Stomach smooth muscle (tissue), 2 donors: ENCODE data around the gene CCDC97.

Experiments used
- H3K27ac ChIP-seq: one replicate; pipeline ENCODE4 v1.7.0; 2013; ENCODE audit warnings: mild to moderate bottlenecking, low read length, inconsistent platforms
- H3K27me3 ChIP-seq, 2 donors: one replicate each; pipeline ENCODE4 v1.7.0; 2013; ENCODE audit warnings: low read length in 2 of 2; ENCODE audit not compliant: insufficient read depth in 2 of 2, control insufficient read depth in 1 of 2
- H3K36me3 ChIP-seq, 2 donors: one replicate each; pipeline ENCODE4 v1.7.0; 2013; ENCODE audit warnings: low read length in 2 of 2; ENCODE audit not compliant: control insufficient read depth in 2 of 2, insufficient read depth in 2 of 2
- H3K4me1 ChIP-seq: one replicate; pipeline ENCODE4 v1.7.0; 2013; ENCODE audit warnings: low read length; ENCODE audit not compliant: control insufficient read depth, insufficient read depth
- H3K4me3 ChIP-seq, 2 donors: one replicate each; pipeline ENCODE4 v1.7.0; 2013; ENCODE audit warnings: low read length in 2 of 2
- H3K9ac ChIP-seq, 2 donors: one replicate each; pipeline ENCODE4 v1.7.0; 2013; ENCODE audit warnings: low read length in 2 of 2, mild to moderate bottlenecking in 1 of 2
- H3K9me3 ChIP-seq, 2 donors: one replicate each; pipeline ENCODE4 v1.7.0; 2013; ENCODE audit warnings: low read length in 2 of 2; ENCODE audit not compliant: control insufficient read depth in 2 of 2
- donor health status: healthy.
- donor health status: Pancreatic carcinoma.

CCDC97 gene

GRCh38 chr19:41355802-41356201, 45.8 kb downstream of the CCDC97 start:
- H3K9me3 ChIP-seq, result no peaks in the 10 kb centered on the region

DNA sequence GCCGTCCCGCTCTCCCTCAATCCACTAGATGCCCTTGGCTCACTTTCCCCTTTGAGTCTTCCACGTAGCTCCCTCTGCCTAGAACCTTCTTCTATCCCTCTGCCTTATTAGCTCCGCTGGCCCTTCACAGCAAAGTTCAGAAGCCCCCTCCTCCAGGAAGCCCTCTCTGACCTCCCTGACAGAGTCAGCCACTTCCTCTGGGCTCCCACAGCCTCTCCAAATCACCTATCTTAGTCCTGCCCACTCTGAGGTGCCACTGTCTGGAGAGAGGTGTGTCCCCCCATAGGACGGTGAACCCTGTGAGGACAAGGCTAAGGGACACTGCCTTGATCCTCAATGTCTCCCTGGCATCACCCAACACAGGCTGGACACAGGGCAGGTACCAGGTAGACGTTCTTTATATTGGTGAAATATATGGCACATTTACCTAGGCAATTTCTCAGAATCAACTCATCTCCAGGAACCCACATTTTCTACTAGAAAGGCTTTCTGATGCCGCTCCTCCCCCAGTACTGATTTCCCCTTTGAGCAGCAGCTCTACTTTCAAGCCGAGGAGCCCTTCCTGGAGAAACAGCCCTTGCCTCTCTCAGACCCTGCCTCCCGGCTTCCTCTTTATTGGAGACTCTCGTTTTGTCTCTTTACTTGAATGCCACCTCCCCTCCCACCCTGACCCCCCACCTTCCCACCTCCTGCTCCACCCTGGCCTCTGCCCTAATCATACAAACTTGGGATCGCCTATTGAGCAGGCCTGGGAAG, 47.2 kb downstream of the CCDC97 start:
- Histone ChIP-seq H3K9ac (no peak overlapping the region), H3K27me3 (no peaks in the 10 kb centered on the region), H3K4me1 (peaks cover 20% of the 10 kb centered on the region), H3K9me3 (no peaks in the 10 kb centered on the region), H3K4me3 (no peak overlapping the region), H3K27ac (no peak overlapping the region), H3K36me3 (no peaks in the 10 kb centered on the region)

More at GRCh38 chr19:41355802-41356201, 45.8 kb downstream of the CCDC97 start:
- Histone ChIP-seq H3K4me1 (peaks cover 27% of the 10 kb centered on the region), H3K27ac (no peak overlapping the region), H3K27me3 (no peaks in the 10 kb centered on the region), H3K4me3 (no peak overlapping the region), H3K9ac (no peak overlapping the region), H3K36me3 (no peaks in the 10 kb centered on the region)

- Histone ChIP-seq H3K36me3 (no peaks in the 10 kb centered on the region), H3K4me1 (peaks cover 15% of the 10 kb centered on the region), H3K4me3 (no peak overlapping the region), H3K9ac (no peak overlapping the region), H3K9me3 (no peaks in the 10 kb centered on the region), H3K27me3 (no peaks in the 10 kb centered on the region), H3K27ac (no peak overlapping the region)
Measured at GRCh38 chr19:41357746-41358145, 47.8 kb downstream of the CCDC97 start.

- Histone ChIP-seq H3K9me3 (no peaks in the 10 kb centered on the region), H3K4me3 (no peak overlapping the region), H3K27ac (no peak overlapping the region), H3K9ac (no peak overlapping the region), H3K4me1 (peaks cover 11% of the 10 kb centered on the region), H3K27me3 (no peaks in the 10 kb centered on the region), H3K36me3 (no peaks in the 10 kb centered on the region)
Measured at GRCh38 chr19:41359741-41360140, 49.8 kb downstream of the CCDC97 start.

DNA sequence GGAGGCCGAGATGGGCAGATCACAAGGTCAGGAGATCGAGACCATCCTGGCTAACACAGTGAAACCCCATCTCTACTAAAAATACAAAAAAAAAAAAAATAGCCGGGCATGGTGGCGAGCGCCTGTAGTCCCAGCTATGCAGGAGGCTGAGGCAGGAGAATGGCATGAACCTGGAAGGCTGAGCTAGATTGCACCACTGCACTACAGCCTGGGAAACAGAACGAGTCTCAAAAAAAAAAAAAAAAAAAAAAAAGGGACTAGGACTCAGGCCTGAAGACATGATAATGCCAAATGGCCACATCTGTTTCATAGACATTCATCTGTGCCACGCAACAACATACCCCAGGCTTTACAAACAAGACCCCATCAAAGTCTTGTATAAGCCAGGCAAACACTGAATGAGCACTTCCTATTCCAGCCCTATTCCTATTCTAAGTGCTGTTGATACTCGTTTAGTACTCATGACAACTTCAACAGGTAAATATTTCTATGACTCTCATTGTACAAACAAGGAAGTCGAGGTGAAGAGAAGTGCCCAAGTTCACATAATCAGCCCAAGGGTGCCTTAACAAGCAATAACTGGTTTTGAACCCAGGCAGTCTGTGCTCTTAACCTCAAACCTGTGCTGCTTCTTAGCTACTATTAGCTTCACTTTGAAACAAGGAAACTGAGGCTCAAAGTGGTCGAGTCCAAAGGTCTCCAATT, 52.3 kb downstream of the CCDC97 start:
- H3K27ac ChIP-seq, result no peak overlapping the region
- no peaks in the 10 kb centered on the region for H3K36me3 ChIP-seq
- peaks cover 14% of the 10 kb centered on the region for H3K4me1 ChIP-seq
- H3K9me3 ChIP-seq, result no peaks in the 10 kb centered on the region
- no peak overlapping the region for H3K4me3 ChIP-seq
- no peak overlapping the region for H3K9ac ChIP-seq
- no peaks in the 10 kb centered on the region for H3K27me3 ChIP-seq

DNA sequence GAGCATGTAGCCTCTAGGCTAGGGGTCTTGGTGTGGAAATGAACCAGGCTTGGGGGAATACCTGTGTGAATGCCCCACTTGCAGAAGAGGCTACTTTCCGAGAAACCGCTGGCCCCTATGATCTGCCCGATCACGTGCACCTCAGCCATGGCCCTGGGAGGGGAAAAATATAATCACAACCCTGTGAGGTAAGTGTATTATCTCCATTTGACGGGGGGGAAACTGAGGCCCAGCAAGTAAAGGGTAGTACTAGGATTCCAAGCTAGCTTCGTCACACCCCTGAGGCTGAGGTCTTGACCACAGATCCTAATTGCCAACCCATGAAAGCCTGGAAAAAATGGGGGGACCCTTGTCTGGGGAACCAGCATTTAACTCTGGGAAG, 53.4 kb downstream of the CCDC97 start:
- Histone ChIP-seq H3K27me3 (no peaks in the 10 kb centered on the region), H3K9me3 (no peaks in the 10 kb centered on the region), H3K4me3 (peak overlapping the region; percentile 80 to 96), H3K27ac (peak overlapping the region; percentile 98), H3K36me3 (no peaks in the 10 kb centered on the region), H3K9ac (peak overlapping the region; percentile 86 to 98), H3K4me1 (peaks cover 14% of the 10 kb centered on the region)

DNA sequence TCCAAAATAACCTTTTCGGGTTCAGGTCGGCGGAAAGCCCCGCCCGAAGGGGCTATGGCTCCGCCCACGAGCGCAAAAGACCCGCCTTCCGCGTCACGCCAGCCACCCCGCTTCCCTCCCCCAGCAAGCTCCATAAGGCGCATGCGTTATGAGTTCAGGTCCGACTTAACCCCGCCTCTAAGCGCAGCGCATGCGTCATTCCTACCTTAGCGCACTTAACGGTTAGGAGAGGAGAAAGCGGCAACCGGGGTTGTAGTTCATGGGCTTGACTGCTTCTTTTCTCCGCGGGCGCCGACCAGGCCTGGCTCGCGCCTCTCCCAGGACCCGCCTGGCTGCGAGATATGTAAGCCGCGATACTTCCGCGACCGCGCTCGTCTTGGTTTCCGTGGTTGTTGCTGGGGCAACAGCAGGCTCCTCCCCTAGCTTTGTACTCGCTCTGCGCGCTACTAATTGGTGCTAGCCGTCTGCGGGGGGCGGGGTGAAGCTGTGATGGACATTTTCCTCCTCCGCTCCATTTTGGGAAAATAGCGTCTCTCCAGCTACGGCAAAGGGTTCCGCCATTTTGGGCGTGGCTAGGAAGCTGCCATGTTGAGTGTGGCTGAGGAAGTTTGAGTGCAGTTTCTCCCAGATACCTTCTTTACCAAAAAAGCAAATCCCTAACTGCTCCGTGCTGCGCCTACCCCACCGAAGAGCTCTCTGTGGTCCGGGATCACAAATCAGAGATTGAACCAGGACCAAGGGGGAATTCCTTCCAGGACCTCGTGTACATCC, 54.0 kb downstream of the CCDC97 start, which contains the start of gene B9D2:
B9D2 (minus strand) TSS at position 397 of the 771 bp plus-strand sequence. CDS start 630 bp downstream, outside the sequence.
- H3K27me3 ChIP-seq, result no peaks in the 10 kb centered on the region
- H3K4me1 ChIP-seq, result peaks cover 14% of the 10 kb centered on the region
- H3K9me3 ChIP-seq, result no peaks in the 10 kb centered on the region
- H3K9ac ChIP-seq, result peak within 1 kb of the TSS; percentile 86 to 98
- H3K4me3 ChIP-seq, result peak within 1 kb of the TSS; percentile 80 to 96
- H3K36me3 ChIP-seq, result no peaks in the 10 kb centered on the region
- H3K27ac ChIP-seq, result peak within 1 kb of the TSS; percentile 98

DNA sequence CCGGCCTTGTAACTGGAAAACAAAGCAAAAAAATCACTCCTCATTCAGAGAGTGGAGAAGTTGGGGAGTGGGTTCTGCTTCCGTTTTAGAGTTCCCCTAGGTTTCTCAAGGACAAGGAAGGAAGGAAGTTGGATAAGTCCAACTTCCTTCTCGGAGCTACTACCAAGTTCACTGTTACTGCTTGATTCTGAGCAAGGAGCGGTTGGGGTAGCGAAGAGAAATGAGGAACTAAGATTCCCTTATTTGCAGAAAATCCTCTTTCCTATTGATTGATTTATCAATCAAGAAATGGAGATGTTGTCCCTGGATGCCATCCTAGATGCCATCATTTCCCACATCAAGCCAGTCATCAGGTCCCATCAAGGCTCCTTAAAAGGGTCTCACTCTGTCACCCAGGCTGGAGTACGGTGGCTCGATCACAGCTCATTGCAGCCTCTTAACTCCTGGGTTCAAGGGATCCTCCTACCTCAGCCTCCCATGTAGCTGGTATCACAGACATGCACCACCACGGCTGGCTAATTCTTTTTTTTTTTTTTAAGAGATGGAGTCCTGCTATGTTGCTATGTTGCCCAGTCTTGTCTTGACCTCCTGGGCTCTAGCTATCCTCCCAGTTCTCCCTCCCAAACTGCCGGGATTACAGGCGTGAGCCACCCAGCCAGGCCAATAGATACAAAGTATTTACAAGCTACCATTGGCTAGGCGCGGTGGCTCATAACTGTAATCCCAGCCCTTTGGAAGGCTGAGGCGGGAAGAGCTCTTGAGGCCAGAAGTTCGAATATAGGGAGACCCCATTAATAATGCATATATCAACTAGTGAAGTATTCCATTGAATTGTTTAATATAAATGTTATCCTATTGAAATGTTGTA, 54.8 kb downstream of the CCDC97 start:
- Histone ChIP-seq H3K27ac (peak overlapping the region; percentile 98), H3K4me1 (peaks cover 14% of the 10 kb centered on the region), H3K9ac (peak overlapping the region; percentile 86 to 98), H3K27me3 (no peaks in the 10 kb centered on the region), H3K9me3 (no peaks in the 10 kb centered on the region), H3K4me3 (peak overlapping the region; percentile 80 to 96), H3K36me3 (no peaks in the 10 kb centered on the region)

DNA sequence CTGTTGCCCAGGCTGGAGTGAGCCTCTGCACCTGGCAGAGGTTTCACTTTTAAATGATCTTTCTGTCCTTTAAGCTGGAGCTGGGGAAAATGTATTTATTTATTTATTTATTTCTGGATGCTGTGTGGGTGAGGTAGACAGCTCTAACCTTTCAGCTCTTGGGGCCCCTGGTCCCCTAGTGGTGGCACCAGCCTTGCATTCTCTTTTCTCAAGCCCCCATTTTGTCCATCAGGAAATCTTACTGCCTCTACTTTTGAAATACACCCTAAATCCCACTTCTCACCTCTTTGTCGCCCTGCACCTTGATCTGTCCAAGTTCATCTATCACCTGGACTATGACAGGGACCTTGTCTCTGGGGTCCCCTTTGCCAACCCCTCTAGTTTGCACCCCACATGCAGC, 56.1 kb downstream of the CCDC97 start:
- Histone ChIP-seq H3K9ac (no peak overlapping the region), H3K27me3 (no peaks in the 10 kb centered on the region), H3K4me1 (peaks cover 14% of the 10 kb centered on the region), H3K27ac (no peak overlapping the region), H3K36me3 (no peaks in the 10 kb centered on the region), H3K4me3 (no peak overlapping the region), H3K9me3 (no peaks in the 10 kb centered on the region)

DNA sequence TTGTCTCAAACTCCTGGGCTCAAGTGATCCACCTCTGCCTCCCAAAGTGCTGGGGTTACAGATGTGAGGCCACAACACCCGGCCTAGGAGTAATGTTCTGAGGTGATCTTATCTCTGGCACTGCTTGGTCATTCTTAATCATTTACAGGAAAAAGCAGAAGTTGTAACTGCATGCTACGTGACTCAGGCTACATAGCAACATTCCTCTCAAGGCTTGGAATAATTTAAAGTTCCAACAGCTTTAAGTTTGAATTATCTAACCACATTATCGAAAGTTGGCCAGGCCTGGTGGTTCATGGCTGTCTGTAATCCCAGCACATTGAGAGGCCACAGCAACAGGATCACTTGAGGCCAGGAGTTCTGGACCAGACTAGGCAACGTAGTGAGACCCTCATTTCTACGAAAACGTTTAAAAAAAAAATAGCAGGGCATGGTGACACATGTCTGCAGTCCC, 57.9 kb downstream of the CCDC97 start:
- H3K9me3 ChIP-seq, result no peaks in the 10 kb centered on the region
- H3K9ac ChIP-seq, result no peak overlapping the region
- H3K36me3 ChIP-seq, result no peaks in the 10 kb centered on the region
- H3K4me3 ChIP-seq, result no peak overlapping the region
- peaks cover 12% of the 10 kb centered on the region for H3K4me1 ChIP-seq
- no peaks in the 10 kb centered on the region for H3K27me3 ChIP-seq
- no peak overlapping the region for H3K27ac ChIP-seq
